Measurements from ENCODE around the gene GABRR3.

GABRR3 gene

DNA sequence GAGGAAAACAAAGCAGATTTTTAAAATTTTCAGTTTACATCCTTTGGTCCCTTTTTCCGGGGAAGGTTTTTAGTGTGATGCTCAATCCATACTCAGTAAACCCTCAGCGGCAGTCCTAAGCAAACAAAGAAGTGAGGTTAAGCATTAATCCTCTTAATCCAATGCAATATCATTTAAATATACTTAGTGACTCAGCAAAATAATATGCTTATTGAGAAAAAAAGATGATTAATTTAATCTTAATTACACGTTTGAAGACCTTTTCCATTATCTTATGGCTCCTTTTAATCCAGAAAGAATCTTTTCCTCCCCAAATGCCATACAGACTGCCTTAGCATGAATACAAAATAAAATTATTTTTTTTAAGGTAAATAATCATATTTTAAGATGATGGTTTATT is at the start of gene GABRR3:
GABRR3 (minus strand) TSS at position 108 of the 400 bp plus-strand sequence. CDS start 328 bp downstream, outside the sequence.
- no peak within 1 kb of the TSS for H3K4me3 ChIP-seq (ENCODE audit: low read depth in 1 of 2, low read length in 2 of 2)
- H3K9me3 ChIP-seq (ENCODE audit: low read length): no peaks in the 10 kb centered on the region
- no peaks in the 10 kb centered on the region for H3K4me1 ChIP-seq (ENCODE audit: insufficient read depth, low read length)
- H3K9ac ChIP-seq (ENCODE audit: low read length): no peak within 1 kb of the TSS
- H3K27ac ChIP-seq (ENCODE audit: low read depth, low read length): no peak within 1 kb of the TSS
- H3K27me3 ChIP-seq (ENCODE audit: control insufficient read depth in 1 of 2, insufficient read depth in 2 of 2, low read length in 2 of 2): no peaks in the 10 kb centered on the region
- no peaks in the 10 kb centered on the region for H3K36me3 ChIP-seq (ENCODE audit: insufficient read depth, low read length)

- H3K36me3 ChIP-seq (ENCODE audit: insufficient read depth, low read length): no peaks in the 10 kb centered on the region
- H3K9ac ChIP-seq (ENCODE audit: low read length): no peak overlapping the region
Observed at GRCh38 chr3:98073486-98073885, 38.4 kb upstream of the GABRR3 start.

GRCh38 chr3:98070840-98071239 is 35.7 kb upstream of the GABRR3 start:
- H3K4me3 ChIP-seq (ENCODE audit: low read depth in 1 of 2, low read length in 2 of 2): no peak overlapping the region
- no peak overlapping the region for H3K27ac ChIP-seq (ENCODE audit: low read depth, low read length)
- H3K27me3 ChIP-seq (ENCODE audit: control insufficient read depth in 1 of 2, insufficient read depth in 2 of 2, low read length in 2 of 2): no peaks in the 10 kb centered on the region
- no peaks in the 10 kb centered on the region for H3K4me1 ChIP-seq (ENCODE audit: insufficient read depth, low read length)
- H3K9me3 ChIP-seq (ENCODE audit: low read length): no peaks in the 10 kb centered on the region
- H3K36me3 ChIP-seq (ENCODE audit: insufficient read depth, low read length): no peaks in the 10 kb centered on the region
- no peak overlapping the region for H3K9ac ChIP-seq (ENCODE audit: low read length)

More at GRCh38 chr3:98073486-98073885, 38.4 kb upstream of the GABRR3 start:
- Histone ChIP-seq H3K27ac (ENCODE audit: low read depth, low read length) (no peak overlapping the region), H3K4me1 (ENCODE audit: insufficient read depth, low read length) (no peaks in the 10 kb centered on the region), H3K9me3 (ENCODE audit: low read length) (no peaks in the 10 kb centered on the region), H3K27me3 (ENCODE audit: control insufficient read depth in 1 of 2, insufficient read depth in 2 of 2, low read length in 2 of 2) (no peaks in the 10 kb centered on the region), H3K4me3 (ENCODE audit: low read depth in 1 of 2, low read length in 2 of 2) (no peak overlapping the region)

DNA sequence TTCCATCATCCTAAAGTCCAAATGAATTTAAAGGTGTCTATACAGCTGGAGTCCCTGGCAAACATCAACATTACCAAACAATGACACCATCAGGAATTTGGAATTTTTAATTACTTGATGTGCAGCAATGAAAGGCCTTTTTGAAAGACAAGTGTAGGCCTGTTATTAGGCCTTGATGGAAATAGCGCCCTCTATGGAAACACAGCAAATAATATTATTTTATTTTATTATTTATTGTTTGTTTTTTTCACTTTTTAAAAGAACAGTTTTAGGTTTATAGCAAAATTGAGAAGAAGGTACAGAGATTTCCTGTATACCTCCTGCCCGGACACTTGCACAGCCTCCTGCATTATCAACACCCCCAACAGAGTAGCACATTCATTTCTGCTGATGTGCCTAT is 33.7 kb upstream of the GABRR3 start:
- no peak overlapping the region for H3K4me3 ChIP-seq (ENCODE audit: low read depth in 1 of 2, low read length in 2 of 2)
- no peaks in the 10 kb centered on the region for H3K4me1 ChIP-seq (ENCODE audit: insufficient read depth, low read length)
- no peak overlapping the region for H3K27ac ChIP-seq (ENCODE audit: low read depth, low read length)
- no peaks in the 10 kb centered on the region for H3K27me3 ChIP-seq (ENCODE audit: control insufficient read depth in 1 of 2, insufficient read depth in 2 of 2, low read length in 2 of 2)
- no peak overlapping the region for H3K9ac ChIP-seq (ENCODE audit: low read length)
- no peaks in the 10 kb centered on the region for H3K36me3 ChIP-seq (ENCODE audit: insufficient read depth, low read length)
- H3K9me3 ChIP-seq (ENCODE audit: low read length): no peaks in the 10 kb centered on the region

GRCh38 chr3:98058244-98058960 is 23.3 kb upstream of the GABRR3 start:
- Histone ChIP-seq H3K27me3 (ENCODE audit: control insufficient read depth in 1 of 2, insufficient read depth in 2 of 2, low read length in 2 of 2) (no peaks in the 10 kb centered on the region), H3K27ac (ENCODE audit: low read depth, low read length) (no peak overlapping the region), H3K4me3 (ENCODE audit: low read depth in 1 of 2, low read length in 2 of 2) (no peak overlapping the region), H3K9ac (ENCODE audit: low read length) (no peak overlapping the region), H3K9me3 (ENCODE audit: low read length) (no peaks in the 10 kb centered on the region), H3K36me3 (ENCODE audit: insufficient read depth, low read length) (no peaks in the 10 kb centered on the region), H3K4me1 (ENCODE audit: insufficient read depth, low read length) (no peaks in the 10 kb centered on the region)

DNA sequence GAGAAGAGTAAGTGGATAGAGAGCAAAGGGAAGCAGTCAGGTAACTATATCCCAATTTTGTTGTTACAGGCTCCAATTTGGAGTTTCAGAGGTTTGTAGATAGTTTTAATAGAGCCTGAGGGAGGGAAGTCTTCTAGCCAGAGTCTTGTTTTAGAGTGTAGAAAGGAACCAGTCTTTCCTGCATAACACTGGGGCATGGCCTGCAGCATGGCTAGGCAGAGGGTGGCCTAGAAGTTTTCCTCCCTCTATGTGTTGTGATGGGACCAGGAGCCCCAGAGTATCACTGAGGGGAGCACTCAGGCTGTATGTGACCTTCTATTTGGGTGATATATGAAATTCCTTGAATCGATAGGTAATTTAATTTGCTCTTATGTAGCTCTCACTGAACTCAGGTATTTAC is 22.5 kb upstream of the GABRR3 start:
- Histone ChIP-seq H3K9ac (ENCODE audit: low read length) (no peak overlapping the region), H3K27me3 (ENCODE audit: control insufficient read depth in 1 of 2, insufficient read depth in 2 of 2, low read length in 2 of 2) (no peaks in the 10 kb centered on the region), H3K4me1 (ENCODE audit: insufficient read depth, low read length) (no peaks in the 10 kb centered on the region), H3K4me3 (ENCODE audit: low read depth in 1 of 2, low read length in 2 of 2) (no peak overlapping the region), H3K9me3 (ENCODE audit: low read length) (no peaks in the 10 kb centered on the region), H3K27ac (ENCODE audit: low read depth, low read length) (no peak overlapping the region), H3K36me3 (ENCODE audit: insufficient read depth, low read length) (no peaks in the 10 kb centered on the region)

- no peak overlapping the region for H3K27ac ChIP-seq (ENCODE audit: low read depth, low read length)
- H3K9ac ChIP-seq (ENCODE audit: low read length): no peak overlapping the region
- H3K4me1 ChIP-seq (ENCODE audit: insufficient read depth, low read length): no peaks in the 10 kb centered on the region
- no peaks in the 10 kb centered on the region for H3K27me3 ChIP-seq (ENCODE audit: control insufficient read depth in 1 of 2, insufficient read depth in 2 of 2, low read length in 2 of 2)
- H3K4me3 ChIP-seq (ENCODE audit: low read depth in 1 of 2, low read length in 2 of 2): no peak overlapping the region
- no peaks in the 10 kb centered on the region for H3K9me3 ChIP-seq (ENCODE audit: low read length)
- H3K36me3 ChIP-seq (ENCODE audit: insufficient read depth, low read length): no peaks in the 10 kb centered on the region
Observed at GRCh38 chr3:98056035-98056434, 20.9 kb upstream of the GABRR3 start.

DNA sequence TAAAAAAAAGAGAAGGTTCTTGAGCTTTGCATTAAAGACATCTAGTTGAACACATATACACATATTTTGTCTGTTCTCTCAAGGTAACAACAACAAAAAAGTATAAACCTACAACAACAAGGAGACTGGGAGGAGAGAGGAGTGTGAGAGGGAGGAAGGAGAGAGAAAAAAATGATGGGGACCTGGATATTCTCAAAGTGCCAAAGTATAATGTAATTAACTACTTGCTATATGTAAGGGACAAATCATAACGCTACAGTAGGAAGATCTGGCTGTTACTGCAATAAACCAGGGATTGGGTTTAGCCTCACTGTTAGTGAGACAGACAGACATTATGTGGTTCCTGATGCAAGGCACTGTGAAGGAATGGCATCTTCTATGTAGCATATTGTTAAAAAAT is 14.2 kb upstream of the GABRR3 start:
- Histone ChIP-seq H3K4me1 (ENCODE audit: insufficient read depth, low read length) (no peaks in the 10 kb centered on the region), H3K36me3 (ENCODE audit: insufficient read depth, low read length) (no peaks in the 10 kb centered on the region), H3K9ac (ENCODE audit: low read length) (no peak overlapping the region), H3K27ac (ENCODE audit: low read depth, low read length) (no peak overlapping the region), H3K9me3 (ENCODE audit: low read length) (no peaks in the 10 kb centered on the region), H3K27me3 (ENCODE audit: control insufficient read depth in 1 of 2, insufficient read depth in 2 of 2, low read length in 2 of 2) (no peaks in the 10 kb centered on the region), H3K4me3 (ENCODE audit: low read depth in 1 of 2, low read length in 2 of 2) (no peak overlapping the region)

- H3K9ac ChIP-seq (ENCODE audit: low read length): no peak overlapping the region
- H3K9me3 ChIP-seq (ENCODE audit: low read length): no peaks in the 10 kb centered on the region
- H3K4me3 ChIP-seq (ENCODE audit: low read depth in 1 of 2, low read length in 2 of 2): no peak overlapping the region
- no peaks in the 10 kb centered on the region for H3K27me3 ChIP-seq (ENCODE audit: control insufficient read depth in 1 of 2, insufficient read depth in 2 of 2, low read length in 2 of 2)
- H3K36me3 ChIP-seq (ENCODE audit: insufficient read depth, low read length): no peaks in the 10 kb centered on the region
- H3K4me1 ChIP-seq (ENCODE audit: insufficient read depth, low read length): no peaks in the 10 kb centered on the region
- no peak overlapping the region for H3K27ac ChIP-seq (ENCODE audit: low read depth, low read length)
Observed at GRCh38 chr3:98048586-98048985, 13.5 kb upstream of the GABRR3 start.

GRCh38 chr3:98041350-98041749 is 6.2 kb upstream of the GABRR3 start:
- H3K4me1 ChIP-seq (ENCODE audit: insufficient read depth, low read length): no peaks in the 10 kb centered on the region
- no peak overlapping the region for H3K9ac ChIP-seq (ENCODE audit: low read length)
- no peaks in the 10 kb centered on the region for H3K9me3 ChIP-seq (ENCODE audit: low read length)
- H3K36me3 ChIP-seq (ENCODE audit: insufficient read depth, low read length): no peaks in the 10 kb centered on the region
- H3K4me3 ChIP-seq (ENCODE audit: low read depth in 1 of 2, low read length in 2 of 2): no peak overlapping the region
- H3K27ac ChIP-seq (ENCODE audit: low read depth, low read length): no peak overlapping the region
- H3K27me3 ChIP-seq (ENCODE audit: control insufficient read depth in 1 of 2, insufficient read depth in 2 of 2, low read length in 2 of 2): no peaks in the 10 kb centered on the region

- Histone ChIP-seq H3K36me3 (ENCODE audit: insufficient read depth, low read length) (no peaks in the 10 kb centered on the region), H3K27ac (ENCODE audit: low read depth, low read length) (no peak overlapping the region), H3K9ac (ENCODE audit: low read length) (no peak overlapping the region), H3K9me3 (ENCODE audit: low read length) (no peaks in the 10 kb centered on the region), H3K4me3 (ENCODE audit: low read depth in 1 of 2, low read length in 2 of 2) (peak overlapping the region in 1 of 2 donors; percentile 35), H3K4me1 (ENCODE audit: insufficient read depth, low read length) (no peaks in the 10 kb centered on the region), H3K27me3 (ENCODE audit: control insufficient read depth in 1 of 2, insufficient read depth in 2 of 2, low read length in 2 of 2) (no peaks in the 10 kb centered on the region)
Observed at GRCh38 chr3:98039322-98040024, 4.4 kb upstream of the GABRR3 start.

- Histone ChIP-seq H3K9me3 (ENCODE audit: low read length) (no peaks in the 10 kb centered on the region), H3K27me3 (ENCODE audit: control insufficient read depth in 1 of 2, insufficient read depth in 2 of 2, low read length in 2 of 2) (no peaks in the 10 kb centered on the region), H3K36me3 (ENCODE audit: insufficient read depth, low read length) (no peaks in the 10 kb centered on the region), H3K4me1 (ENCODE audit: insufficient read depth, low read length) (no peaks in the 10 kb centered on the region), H3K4me3 (ENCODE audit: low read depth in 1 of 2, low read length in 2 of 2) (no peak overlapping the region), H3K27ac (ENCODE audit: low read depth, low read length) (no peak overlapping the region), H3K9ac (ENCODE audit: low read length) (no peak overlapping the region)
Observed at GRCh38 chr3:98038876-98039275, 3.8 kb upstream of the GABRR3 start.

All from muscle layer of colon (tissue), 2 donors.